Gastrocnemius medialis (tissue), 4 donors: ENCODE results near the gene ASB18.

ENCODE experiments used
- CTCF ChIP-seq, 5 experiments: fragments of 450-650 bp in 3 of 5; fragments of 200-600 bp in 2 of 5; sonication (generic) in 2 of 5; IDR thresholded peaks in 4 of 5; conservative IDR thresholded peaks in 1 of 5; 1 replicate in 4 of 5; 2 replicates in 1 of 5; pipeline ENCODE4 v1.5.1; 2016 to 2019; ENCODE audit warnings: antibody characterized with exemption in 5 of 5, mild to moderate bottlenecking in 3 of 5, moderate library complexity in 3 of 5
- POLR2A ChIP-seq, 2 donors: fragments of 450-650 bp; IDR thresholded peaks; one replicate each; pipeline ENCODE4 v1.6.1; 2017; ENCODE audit warnings: antibody characterized with exemption in 2 of 2, mild to moderate bottlenecking in 2 of 2, moderate library complexity in 2 of 2

- TF ChIP-seq CTCF (IDR thresholded peaks at IDR 0.05 in 4 of 5, conservative IDR thresholded peaks at IDR 0.05 in 1 of 5) = no peak
- no peak for TF ChIP-seq POLR2A (IDR thresholded peaks at IDR 0.05)
These were observed 22.8 kb upstream of the ASB18 start for GRCh38 chr2:236286873-236287545.
